GM21619 (cell line): ENCODE results near the gene MRPL22.
"Not testable (repeated sequence)": the region's sequence is repeated elsewhere in the genome, so short reads cannot be mapped to it uniquely, and the experiment has no call there.

Source experiments
- ATAC-seq: cut with Tn5 transposase; IDR thresholded peaks from one replicate; pipeline ENCODE4 v1.9.1; 2021; ENCODE audit not compliant: unreplicated experiment

The MRPL22 gene

DNA sequence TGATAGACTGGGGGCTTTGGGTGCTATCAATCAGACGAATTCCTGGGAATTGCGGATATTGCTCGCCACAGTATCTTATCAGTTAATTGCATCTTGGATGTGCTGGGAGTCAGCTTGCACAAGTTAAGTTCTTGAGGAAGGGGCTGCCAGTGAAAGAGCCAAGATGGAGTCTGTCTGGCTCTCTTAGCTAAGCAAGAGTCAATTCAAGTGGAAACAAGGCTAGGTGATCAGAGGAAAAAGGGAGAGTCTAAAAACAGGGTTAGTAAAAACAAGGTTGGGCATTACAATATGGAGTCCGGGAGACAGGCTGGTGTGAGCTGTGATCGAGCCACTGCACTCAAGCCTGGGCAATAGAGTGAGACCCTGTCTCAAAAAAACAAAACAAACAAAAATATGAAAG is 1.5 kb upstream of the MRPL22 start:
- not testable (repeated sequence) for ATAC-seq

DNA sequence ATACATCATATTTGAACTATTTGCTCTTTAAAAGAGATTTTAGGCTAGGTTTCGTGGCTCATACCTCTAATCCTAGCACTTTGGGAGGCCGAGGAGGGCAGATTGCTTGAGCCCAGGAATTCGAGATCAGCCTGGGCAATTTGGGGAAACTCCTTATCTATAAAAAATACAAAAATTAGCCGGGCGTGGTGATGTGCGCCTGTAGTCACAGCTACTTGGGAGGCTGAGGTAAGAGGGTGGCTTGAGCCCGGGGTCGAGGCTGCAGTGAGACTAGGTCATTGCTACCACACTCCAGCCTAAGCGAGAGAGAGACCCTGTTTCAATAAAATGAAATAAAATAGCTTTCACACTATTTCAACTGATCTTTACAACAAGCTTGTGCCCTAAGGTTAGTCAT is 500 bp upstream of the MRPL22 start:
- no peak for ATAC-seq

DNA sequence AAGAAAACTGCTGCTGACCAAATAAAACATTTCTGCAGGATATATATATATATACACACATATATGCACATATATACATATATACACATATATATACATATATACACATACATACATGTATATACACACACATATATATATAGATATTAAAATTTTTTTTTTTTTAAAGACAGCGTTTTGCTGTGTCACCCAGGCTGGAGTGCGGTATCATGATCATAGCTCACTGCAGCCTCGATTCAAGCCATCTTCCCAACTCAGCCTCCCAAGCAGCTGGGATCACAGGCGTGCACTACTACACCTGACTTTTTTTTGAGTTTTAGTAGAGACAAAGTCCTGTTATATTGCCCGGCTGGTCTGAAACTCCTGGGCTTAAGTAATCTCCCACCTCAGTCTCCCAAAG is 2.7 kb downstream of the MRPL22 start:
- no peak for ATAC-seq

DNA sequence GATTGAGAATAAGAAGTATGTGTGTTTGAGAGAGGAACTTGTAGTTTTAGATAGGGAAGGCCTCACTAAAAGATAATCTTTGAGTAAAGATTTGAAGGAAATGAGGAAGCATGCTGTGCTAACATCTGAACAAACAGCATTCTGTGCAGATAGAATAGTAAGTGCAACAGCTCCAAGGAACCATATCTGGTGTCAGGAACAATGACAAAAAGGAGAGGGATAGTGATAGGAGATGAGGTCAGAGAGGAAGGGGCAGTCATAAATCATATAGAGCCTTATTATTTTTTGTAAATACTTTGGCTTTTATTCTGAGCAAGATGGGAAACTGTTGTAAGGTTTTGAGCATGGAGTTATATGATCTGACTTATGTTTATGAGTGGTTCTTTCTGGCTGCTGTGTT is 3.8 kb downstream of the MRPL22 start:
- no peak for ATAC-seq

DNA sequence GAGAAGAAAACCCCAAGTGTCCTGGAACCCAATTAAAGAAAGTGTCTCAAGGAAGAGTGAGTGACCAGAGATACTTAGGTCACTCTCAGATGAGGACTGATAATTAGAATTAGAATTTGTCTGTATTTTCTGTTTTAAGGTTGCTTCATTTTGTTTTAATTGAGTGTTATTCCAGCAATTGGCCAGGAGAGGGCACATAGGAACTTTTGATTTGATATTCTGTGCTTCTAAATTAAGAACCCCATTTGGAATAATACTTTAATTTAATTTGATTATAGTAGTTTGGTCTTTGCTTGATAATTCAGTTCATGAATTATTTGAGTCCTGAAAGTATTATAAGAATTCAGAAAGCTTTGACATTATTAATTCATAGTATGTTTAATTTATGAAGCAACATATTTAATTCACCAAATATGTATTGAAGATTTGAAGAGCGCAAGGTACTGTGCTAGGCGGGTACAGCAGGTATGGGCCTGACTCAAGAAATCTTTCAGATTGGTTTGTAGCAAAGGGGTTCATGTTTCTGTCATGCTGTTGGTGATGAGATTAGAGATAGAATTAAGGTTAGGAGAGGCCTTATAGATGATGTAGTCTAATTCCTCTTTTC is 4.9 kb downstream of the MRPL22 start:
- ATAC-seq = no peak

DNA sequence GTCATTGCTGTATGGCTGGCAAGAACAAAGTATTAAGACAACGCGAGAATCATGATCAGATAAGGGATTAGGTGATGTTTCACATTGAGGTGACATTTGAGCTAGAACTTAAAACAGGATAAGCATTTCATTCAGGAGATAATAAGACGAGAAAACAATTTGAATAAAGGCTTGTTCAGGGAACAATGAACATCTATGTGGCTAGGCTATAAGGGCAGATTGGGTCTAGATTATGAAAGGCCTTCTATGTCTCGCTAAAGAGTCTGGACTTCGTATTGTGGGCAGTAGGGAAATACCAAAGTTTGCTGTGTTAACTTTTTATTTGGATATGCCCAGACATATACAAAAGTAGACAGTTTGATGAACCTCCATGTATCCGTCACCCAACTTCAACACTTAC is 6.9 kb downstream of the MRPL22 start:
- no peak for ATAC-seq

DNA sequence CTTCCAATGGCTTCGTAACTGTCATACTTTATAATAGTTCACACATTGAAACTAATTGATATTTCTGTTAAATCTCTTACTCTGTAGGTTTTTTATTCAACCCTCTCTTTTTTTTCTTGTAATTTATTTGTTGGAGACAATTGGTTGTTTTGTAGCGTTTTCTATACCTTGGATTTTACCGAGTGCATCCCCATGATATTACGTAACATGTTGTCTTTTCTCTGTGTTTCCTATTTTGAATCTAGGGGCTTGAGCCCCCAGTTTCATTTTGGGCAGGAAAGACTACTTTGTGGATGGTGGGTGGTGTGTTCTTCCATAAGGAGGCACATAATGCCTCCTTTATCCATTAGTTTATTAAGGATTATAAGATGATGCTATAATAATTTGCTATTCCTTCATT is 7.4 kb downstream of the MRPL22 start:
- no peak for ATAC-seq

DNA sequence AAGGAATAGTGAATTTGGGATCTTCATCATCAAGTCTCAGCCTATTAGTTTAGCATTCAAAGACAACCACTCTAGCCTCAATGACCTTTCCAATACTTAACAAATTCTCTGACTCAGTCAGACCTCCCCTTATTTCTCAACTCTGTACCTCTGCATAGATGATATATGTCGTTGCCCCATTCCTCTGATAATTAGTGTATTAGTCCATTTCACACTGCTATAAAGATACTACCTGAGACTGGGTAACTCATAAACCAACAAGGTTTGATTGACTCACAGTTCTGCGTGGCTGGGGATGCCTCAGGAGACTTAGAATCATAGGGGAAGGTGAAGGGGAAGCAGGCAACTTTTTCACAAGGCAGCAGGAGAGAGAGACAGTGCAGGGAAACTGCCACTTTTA is 8.9 kb downstream of the MRPL22 start:
- ATAC-seq = no peak

DNA sequence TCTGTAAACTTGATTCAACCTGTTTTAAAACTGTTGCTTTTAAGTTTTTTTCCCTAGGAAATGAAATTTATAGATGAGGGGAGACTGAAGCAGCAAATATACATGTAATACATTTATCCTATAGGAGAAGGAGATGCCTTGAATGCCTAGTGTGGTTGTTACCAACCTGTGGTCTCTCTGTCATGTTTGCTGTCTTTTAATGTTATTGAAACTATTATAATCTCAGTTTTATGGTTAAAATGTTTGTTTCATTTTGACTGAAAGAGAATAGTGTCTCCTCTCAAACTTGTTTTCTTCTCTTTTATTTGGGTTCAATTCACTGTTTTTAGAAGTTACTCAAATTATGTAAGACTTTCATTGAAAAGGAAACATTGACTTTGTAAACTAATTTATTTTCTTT is 15.8 kb downstream of the MRPL22 start:
- no peak for ATAC-seq

DNA sequence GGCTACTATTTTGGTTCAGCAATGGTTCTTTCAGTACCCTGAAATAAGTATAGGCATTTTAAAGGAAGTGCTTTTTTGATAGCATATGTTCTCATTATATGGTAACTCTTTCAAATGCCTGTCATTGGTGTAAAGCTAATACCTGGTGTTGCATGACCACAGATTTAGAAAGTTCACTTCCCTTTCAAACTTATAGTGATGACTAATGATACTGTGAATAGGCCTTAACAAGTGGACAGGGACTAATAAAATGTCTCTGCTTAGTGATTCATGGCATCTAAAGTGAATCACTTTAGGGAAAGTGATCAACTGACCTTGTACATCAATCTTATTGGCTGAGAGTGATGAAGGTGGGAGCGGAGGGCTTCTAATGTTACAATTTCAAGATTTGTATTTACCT is 21.6 kb downstream of the MRPL22 start:
- ATAC-seq = peak; percentile 99

DNA sequence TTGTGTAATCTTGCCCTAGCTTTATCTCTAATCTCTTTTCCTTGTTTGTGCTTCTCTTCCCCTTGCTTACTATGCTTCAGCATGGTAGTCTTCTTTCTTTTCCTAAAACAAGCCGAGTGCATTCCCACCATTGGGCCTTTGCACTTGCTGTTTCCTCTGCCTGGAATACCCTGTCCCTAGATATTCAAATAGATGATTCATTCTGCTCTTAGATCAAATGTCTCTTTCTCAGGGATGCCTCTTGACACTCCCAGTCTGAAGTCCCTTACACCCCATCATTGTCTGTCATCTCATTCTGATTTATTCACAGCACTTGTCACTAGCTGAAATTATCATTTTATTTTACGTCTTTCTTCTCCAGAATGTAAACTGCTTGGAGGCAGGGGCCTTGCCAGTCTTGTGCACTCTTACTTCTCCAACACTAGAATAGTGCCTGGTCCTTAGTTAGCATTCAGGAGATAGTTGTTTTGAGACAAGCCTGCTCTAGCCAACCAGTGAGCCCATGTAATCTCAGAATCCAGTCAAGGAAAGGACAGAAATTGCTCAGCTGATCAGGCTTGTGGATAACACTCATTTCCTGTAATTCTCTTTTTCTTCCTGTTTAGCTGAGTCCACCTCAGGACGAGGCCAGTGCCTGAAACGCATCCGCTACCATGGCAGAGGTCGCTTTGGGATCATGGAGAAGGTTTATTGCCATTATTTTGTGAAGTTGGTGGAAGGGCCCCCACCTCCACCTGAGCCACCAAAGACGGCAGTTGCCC is 25.4 kb downstream of the MRPL22 start:
- no peak for ATAC-seq

DNA sequence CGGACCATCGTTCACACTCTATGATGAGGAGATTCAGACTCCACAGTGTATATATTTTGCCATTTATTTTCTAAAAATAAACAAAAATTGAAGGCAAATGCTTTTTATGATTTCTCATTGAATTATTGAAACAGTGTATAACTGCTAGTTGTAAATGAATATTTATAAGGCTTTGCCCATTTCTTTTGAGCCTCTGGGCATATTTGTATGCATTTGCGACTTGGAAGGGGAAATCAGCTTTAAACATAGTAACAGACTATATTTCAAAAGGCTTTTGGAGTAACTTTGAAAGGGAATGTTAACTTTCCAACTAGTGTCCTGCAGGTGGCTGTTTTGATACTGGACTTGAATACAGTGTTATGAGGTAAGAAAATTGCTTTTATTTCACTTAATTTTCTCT is 26.0 kb downstream of the MRPL22 start:
- no peak for ATAC-seq

DNA sequence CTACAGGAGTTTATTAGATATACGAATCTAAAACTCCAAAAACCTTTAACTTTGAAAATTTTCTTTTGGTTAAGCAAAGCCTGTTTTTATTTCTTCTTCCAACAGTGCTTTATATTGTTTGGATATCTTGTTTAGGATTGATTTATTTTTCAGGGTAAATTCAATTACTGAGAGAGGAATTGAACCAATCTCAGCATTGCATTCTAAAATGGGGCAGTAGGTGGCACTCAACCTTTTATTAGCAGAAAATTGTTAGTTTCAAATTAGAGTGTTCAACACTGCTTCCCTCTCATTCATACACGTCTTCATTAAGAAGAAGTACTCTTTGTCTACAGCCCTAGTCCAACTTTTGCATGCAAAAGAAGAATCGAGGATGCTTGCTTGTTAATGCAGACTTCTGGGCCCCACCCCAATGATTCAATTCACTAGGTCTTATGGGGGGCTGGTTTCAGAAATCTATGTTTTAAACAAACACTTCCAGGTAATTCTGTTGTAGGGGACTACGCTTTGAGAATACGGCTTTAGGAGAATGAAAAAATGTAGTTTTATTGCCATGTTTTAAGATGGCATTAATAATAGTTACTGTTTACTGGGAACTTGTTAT is 26.6 kb downstream of the MRPL22 start:
- ATAC-seq = no peak

DNA sequence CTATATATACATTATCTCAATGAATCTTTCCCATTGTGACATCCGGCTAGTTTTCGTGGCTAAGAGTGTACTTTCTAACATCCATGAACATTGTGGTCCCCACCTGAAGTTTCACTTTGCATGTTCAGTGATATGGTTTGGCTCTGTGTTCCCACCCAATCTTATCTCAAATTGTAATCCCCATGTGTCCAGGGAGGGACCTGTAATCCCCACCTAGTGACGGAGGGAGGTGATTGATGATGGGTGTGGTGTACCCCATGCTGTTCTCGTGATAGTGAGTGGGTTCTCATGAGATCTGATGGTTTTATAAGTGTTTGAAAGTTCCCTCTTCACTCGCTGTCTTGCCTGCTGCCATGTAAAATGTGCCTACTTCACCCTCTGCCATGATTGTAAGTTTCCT is 28.1 kb downstream of the MRPL22 start:
- ATAC-seq = no peak

DNA sequence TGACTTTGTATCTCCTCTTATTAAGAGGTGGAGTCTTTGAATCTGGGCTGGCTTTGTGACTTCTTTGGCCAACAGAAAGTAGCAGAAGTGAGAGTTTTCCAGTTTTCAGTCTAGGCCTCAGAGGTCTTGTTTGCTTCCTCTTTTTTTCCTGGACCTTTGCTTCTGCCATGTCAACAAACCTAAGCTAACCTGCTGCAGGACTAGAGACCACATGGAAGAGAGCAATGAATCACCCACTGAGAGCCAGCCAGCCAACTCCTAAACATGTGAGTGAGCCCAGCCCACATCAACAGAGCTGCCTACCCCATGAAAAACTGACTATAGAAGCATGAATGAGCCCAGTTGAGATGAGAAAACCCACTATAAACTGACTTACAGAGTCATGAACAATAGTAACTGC is 29.9 kb downstream of the MRPL22 start:
- ATAC-seq = no peak

DNA sequence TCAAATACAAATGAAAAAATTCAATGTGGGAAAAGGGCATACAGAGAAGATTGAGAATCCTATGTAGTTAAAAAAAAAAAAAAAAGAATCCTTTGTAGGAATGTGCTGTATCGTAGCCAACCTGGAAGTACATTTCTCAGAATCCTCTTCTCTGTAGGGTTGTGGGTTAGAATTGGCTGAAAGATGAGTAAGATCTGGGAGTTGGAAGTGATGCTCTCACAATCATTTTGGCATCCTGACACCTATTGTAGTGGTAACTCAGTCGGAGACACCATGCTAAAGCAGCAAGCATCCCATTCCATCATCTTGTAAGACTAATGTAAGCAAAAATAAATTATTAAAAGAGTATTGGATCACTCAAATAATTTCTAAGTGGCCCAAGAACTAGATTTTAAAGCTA is 30.6 kb downstream of the MRPL22 start:
- no peak for ATAC-seq

DNA sequence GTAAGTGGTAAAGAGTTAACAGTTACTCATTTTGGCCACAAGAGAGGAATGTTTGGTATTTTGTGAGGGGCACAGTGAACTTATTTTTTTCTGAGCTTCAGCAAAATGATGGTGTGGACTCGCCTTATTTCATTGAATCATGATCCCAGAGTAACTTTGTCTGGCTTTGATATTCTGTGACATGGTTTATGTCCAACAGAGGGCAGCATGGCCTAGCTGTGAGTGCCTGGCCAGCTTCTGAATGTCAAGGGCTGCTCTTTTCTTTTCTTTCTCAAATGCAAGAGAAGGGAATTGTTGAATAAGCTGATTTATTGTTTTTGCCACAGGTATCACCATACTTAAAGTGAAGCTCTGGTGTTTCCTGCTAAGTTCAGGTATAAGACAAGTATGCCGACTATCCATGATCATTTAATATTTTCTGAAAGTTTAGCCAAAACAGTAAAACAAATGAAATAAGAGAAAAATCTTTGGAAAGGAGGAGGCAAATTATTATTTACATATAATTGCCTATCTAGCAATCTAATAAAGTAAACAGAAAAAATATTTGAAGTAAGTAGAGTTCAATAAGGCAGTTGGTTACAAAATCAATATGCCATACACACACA is 31.7 kb downstream of the MRPL22 start:
- no peak for ATAC-seq

DNA sequence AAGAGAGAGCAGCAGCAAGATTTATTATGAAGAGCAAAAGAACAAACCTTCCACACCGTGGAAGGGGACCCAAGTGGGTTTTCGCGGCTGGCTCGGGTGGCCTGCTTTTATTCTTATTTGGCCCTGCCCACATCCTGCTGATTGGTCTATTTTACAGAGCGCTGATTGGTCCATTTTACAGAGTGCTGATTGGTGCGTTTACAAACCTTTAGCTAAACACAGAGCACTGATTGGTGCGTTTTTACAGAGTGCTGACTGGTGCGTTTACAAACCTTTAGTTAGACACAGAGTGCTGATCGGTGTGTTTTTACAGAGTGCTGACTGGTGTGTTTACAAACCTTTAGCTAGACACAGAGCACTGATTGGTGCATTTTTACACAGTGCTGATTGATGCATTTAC is 35.2 kb downstream of the MRPL22 start:
- not testable (repeated sequence) for ATAC-seq

DNA sequence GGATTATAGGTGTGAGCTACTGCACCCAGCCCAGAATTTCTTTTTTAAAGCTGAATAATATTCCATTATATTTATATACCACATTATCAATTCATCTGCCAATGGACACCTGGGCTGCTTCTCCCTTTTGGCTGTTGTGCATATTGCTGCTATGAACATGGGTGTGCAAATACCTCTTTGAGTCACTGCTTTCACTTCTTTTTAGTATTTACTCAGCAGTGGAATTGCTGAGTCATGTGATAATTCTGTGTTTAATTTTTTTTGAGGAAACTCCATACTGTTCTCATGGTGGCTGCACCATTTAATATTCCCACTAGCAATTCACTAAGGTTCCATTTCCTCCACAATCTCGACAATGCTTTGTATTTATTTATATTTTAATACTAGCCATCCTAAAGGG is 36.5 kb downstream of the MRPL22 start:
- ATAC-seq = no peak

DNA sequence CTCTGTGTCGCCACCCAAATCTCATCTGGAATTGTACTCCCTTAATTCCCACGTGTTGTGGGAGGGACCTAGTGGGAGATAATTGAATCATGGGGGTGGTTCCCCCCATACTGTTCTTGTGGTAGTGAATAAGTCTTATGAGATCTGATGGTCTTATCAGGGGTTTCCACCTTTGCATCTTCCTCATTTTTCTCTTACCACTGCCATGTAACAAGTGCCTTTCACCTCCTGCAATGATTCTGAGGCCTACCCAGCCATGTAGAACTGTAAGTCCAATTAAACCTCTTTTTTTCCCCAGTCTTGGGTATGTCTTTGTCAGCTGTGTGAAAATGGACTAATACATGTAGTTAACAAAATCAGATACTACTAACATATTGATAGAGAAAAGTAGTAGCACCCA is 37.4 kb downstream of the MRPL22 start:
- ATAC-seq = not testable (repeated sequence)

DNA sequence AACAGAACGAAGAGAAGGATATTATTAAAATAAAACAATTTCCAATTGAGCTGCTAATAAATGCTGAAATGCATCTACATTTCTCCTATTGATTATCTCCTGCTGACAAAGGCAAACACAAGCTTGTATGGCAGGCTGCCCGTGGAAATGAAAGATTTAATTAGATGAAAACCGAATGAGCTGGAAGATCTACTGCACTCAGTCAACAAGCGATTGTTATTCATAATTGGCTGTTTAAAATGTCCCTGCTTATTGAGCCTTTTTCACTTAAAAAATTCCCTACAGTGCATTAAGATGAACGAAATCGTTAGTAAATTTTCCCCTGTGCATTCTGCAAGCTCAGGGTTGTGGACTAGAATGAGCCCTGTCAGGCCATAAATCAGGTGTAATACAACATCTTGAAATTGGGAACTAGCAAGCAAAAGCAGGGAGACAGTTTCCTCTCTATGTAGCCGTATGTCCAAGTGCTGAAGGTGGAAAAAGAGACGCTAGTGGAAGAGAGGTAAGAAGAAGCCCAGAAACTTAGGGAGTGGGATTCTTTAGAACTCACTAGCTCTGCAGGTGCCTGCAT is 44.2 kb downstream of the MRPL22 start:
- ATAC-seq = no peak

DNA sequence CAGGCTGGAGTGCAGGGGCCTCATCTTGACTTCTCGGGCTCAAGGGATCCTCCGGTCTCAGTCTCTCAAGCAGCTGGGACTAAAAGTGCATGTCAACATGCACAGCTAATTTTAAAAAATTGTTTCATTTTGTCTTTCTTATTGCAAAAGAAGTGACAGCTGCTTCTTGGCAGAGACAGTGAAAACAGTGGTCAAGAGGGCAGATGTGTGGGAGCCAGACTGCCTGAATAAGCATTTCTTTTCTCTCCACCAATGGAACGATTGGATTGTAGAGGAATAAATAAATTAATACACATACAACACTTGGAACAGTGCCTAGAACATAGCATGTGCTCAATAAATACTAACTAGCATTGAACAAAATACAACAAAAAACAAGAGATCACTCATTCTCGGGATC is 45.3 kb downstream of the MRPL22 start:
- no peak for ATAC-seq
